Neural cell (in vitro differentiated cells): ENCODE measurements around the gene CCR6. TPM values are rescaled to one million over a fixed set of nuclear protein-coding genes. Genes with fewer than 3 reads are reported as not detected.

ENCODE experiments used
- H2AFZ ChIP-seq: fragments of 200-600, 300-800 bp; sonication (generic), shearing (Covaris generic); 2 replicates; pipeline ENCODE4 v1.6.0; 2014; ENCODE audit warnings: low read depth, mild to moderate bottlenecking, antibody characterized with exemption, low read length, moderate library complexity
- H3F3A ChIP-seq: fragments of 200-600 bp; shearing (Covaris generic); 2 replicates; pipeline ENCODE4 v1.6.1; 2016; ENCODE audit warnings: mild to moderate bottlenecking, moderate library complexity, mixed read lengths, antibody characterized with exemption, low read length; ENCODE audit not compliant: insufficient read depth, poor library complexity, severe bottlenecking
- H3K27ac ChIP-seq: fragments of 200-600, 300-800 bp; sonication (generic), shearing (Covaris generic); 2 replicates; pipeline ENCODE4 v1.5.1; 2014; ENCODE audit warnings: mild to moderate bottlenecking, low read length, moderate library complexity
- H3K27me3 ChIP-seq: fragments of 300-800, 200-600 bp; sonication (generic), shearing (Covaris generic); 2 replicates; pipeline ENCODE4 v1.6.0; 2014; ENCODE audit warnings: mild to moderate bottlenecking, low read depth, low read length, moderate library complexity; ENCODE audit not compliant: insufficient read depth
- H3K36me3 ChIP-seq: fragments of 300-800, 200-600 bp; sonication (generic), shearing (Covaris generic); 2 replicates; pipeline ENCODE4 v1.5.1; 2014; ENCODE audit warnings: mild to moderate bottlenecking, antibody characterized with exemption, low read length, moderate library complexity; ENCODE audit not compliant: insufficient read depth
- H3K4me2 ChIP-seq: fragments of 300-800, 200-600 bp; sonication (generic), shearing (Covaris generic); 2 replicates; pipeline ENCODE4 v1.6.0; 2014; ENCODE audit warnings: mild to moderate bottlenecking, low read length
- H3K4me3 ChIP-seq: fragments of 300-800, 200-600 bp; sonication (generic), shearing (Covaris generic); 2 replicates; pipeline ENCODE4 v1.5.1; 2014; ENCODE audit warnings: mild to moderate bottlenecking, low read length, moderate library complexity
- H3K79me2 ChIP-seq: fragments of 200-600 bp; shearing (Covaris generic); replicated peaks from 2 replicates; pipeline ENCODE4 v1.6.0; 2014; ENCODE audit warnings: mild to moderate bottlenecking, low read length, moderate library complexity; ENCODE audit not compliant: insufficient read depth
- H3K9ac ChIP-seq: fragments of 300-800, 200-600 bp; sonication (generic), shearing (Covaris generic); 2 replicates; pipeline ENCODE4 v1.6.1; 2016; ENCODE audit warnings: mild to moderate bottlenecking, low read length, mixed read lengths
- H3K9me2 ChIP-seq: fragments of 200-600 bp; shearing (Covaris generic); 2 replicates; pipeline ENCODE4 v1.6.1; 2016; ENCODE audit warnings: mild to moderate bottlenecking, low read length, mixed read lengths; ENCODE audit not compliant: insufficient read depth
- H3K9me3 ChIP-seq: fragments of 200-600, 300-800 bp; sonication (generic), shearing (Covaris generic); 2 replicates; pipeline ENCODE4 v1.6.1; 2016; ENCODE audit warnings: mild to moderate bottlenecking, mixed run types, low read length, moderate library complexity, mixed read lengths
- H4K20me1 ChIP-seq: fragments of 200-600 bp; shearing (Covaris generic); 2 replicates; pipeline ENCODE4 v1.6.1; 2016; ENCODE audit warnings: mild to moderate bottlenecking, mixed run types; ENCODE audit not compliant: insufficient read depth
- CTCF ChIP-seq: fragments of 450-650 bp; IDR thresholded peaks from 2 replicates; pipeline ENCODE4 v1.5.1; 2014; ENCODE audit warnings: antibody characterized with exemption, mild to moderate bottlenecking, moderate library complexity; ENCODE audit not compliant: poor library complexity, severe bottlenecking
- EP300 ChIP-seq: fragments of 450-650 bp; conservative IDR thresholded peaks from 2 replicates; pipeline ENCODE4 v1.6.1; 2014; ENCODE audit warnings: antibody characterized with exemption, mild to moderate bottlenecking, moderate library complexity; ENCODE audit not compliant: poor library complexity, severe bottlenecking
- EZH2 ChIP-seq: fragments of 200-600, 300-800 bp; shearing (Covaris generic), sonication (generic); IDR thresholded peaks from 2 replicates; pipeline ENCODE4 v1.6.1; 2014; ENCODE audit warnings: antibody characterized with exemption, low read length, borderline replicate concordance, mild to moderate bottlenecking; ENCODE audit not compliant: insufficient read depth, poor library complexity, severe bottlenecking
- MXI1 ChIP-seq: fragments of 450-650 bp; conservative IDR thresholded peaks from 2 replicates; pipeline ENCODE4 v1.6.1; 2014; ENCODE audit warnings: antibody characterized with exemption, mild to moderate bottlenecking; ENCODE audit not compliant: poor library complexity, severe bottlenecking
- POLR2AphosphoS5 ChIP-seq: IDR thresholded peaks from 2 replicates; pipeline ENCODE4 v1.6.1; 2012
- RAD21 ChIP-seq: fragments of 450-650 bp; conservative IDR thresholded peaks from 2 replicates; pipeline ENCODE4 v1.6.1; 2014; ENCODE audit warnings: antibody characterized with exemption, mild to moderate bottlenecking, moderate library complexity
- REST ChIP-seq: IDR thresholded peaks from 2 replicates; pipeline ENCODE4 v1.6.1; 2012; ENCODE audit warnings: borderline replicate concordance
- SMC3 ChIP-seq: fragments of 450-650 bp; conservative IDR thresholded peaks from 2 replicates; pipeline ENCODE4 v1.6.1; 2014; ENCODE audit warnings: antibody characterized with exemption, mild to moderate bottlenecking, moderate library complexity; ENCODE audit not compliant: poor library complexity
- TAF1 ChIP-seq: IDR thresholded peaks from 2 replicates; pipeline ENCODE4 v1.6.1; 2012; ENCODE audit warnings: low read depth
- polyA plus RNA-seq: library from polyadenylated mRNA; depleted of rRNA; stranded (reverse); fragments of >200 nt; gene quantifications from 2 replicates; pipeline ENCODE4 v1.2.3, GENCODE V29; 2014

The CCR6 gene
- polyA plus RNA-seq, 1 donor from 2014 or later: not detected

- no peaks in the 10 kb centered on the region for H3F3A ChIP-seq
- TF ChIP-seq CTCF (no peak), RAD21 (no peak), POLR2AphosphoS5 (no peak), EZH2 (no peak), MXI1 (no peak), REST (no peak), TAF1 (no peak), EP300 (no peak), SMC3 (no peak)
- H3K9ac ChIP-seq: no peak overlapping the region
- no peaks in the 10 kb centered on the region for H4K20me1 ChIP-seq
- H3K9me3 ChIP-seq: no peaks in the 10 kb centered on the region
- no peaks in the 10 kb centered on the region for H3K36me3 ChIP-seq
- no peak overlapping the region for H3K27ac ChIP-seq
- no peaks in the 10 kb centered on the region for H3K79me2 ChIP-seq
- H2AFZ ChIP-seq: no peak overlapping the region
- H3K9me2 ChIP-seq: no peaks in the 10 kb centered on the region
- no peak overlapping the region for H3K4me3 ChIP-seq
- H3K4me2 ChIP-seq: no peak overlapping the region
- H3K27me3 ChIP-seq: no peaks in the 10 kb centered on the region
Measured at GRCh38 chr6:167153521-167153959, 30.6 kb downstream of the CCR6 start.

- no peaks in the 10 kb centered on the region for H3K79me2 ChIP-seq
- H3K36me3 ChIP-seq: no peaks in the 10 kb centered on the region
- no peaks in the 10 kb centered on the region for H3F3A ChIP-seq
- no peak overlapping the region for H3K4me2 ChIP-seq
- no peaks in the 10 kb centered on the region for H4K20me1 ChIP-seq
- TF ChIP-seq TAF1 (no peak), EP300 (no peak), POLR2AphosphoS5 (no peak), SMC3 (no peak), RAD21 (no peak), REST (no peak), EZH2 (no peak), MXI1 (no peak), CTCF (no peak)
- H3K9me2 ChIP-seq: no peaks in the 10 kb centered on the region
- no peak overlapping the region for H3K4me3 ChIP-seq
- no peak overlapping the region for H2AFZ ChIP-seq
- H3K27me3 ChIP-seq: no peaks in the 10 kb centered on the region
- H3K9me3 ChIP-seq: no peaks in the 10 kb centered on the region
- H3K9ac ChIP-seq: no peak overlapping the region
- H3K27ac ChIP-seq: no peak overlapping the region
Measured at GRCh38 chr6:167154291-167154690, 31.4 kb downstream of the CCR6 start.
